Kidney tubule cell (primary cell): Measurements from ENCODE around the gene ZFPM1.

Source experiments
- DNase-seq: peaks from one replicate; pipeline ENCODE4 v3.0.0-alpha.2; 2018; ENCODE audit warnings: low spot score

ZFPM1 gene

GRCh38 chr16:88539652-88540345 lies 86.7 kb downstream of the ZFPM1 start:
- no peak for DNase-seq

GRCh38 chr16:88540346-88540977 lies 87.4 kb downstream of the ZFPM1 start:
- DNase-seq, result no peak

- no peak for DNase-seq
Observed at GRCh38 chr16:88541831-88542616, 88.9 kb downstream of the ZFPM1 start.

GRCh38 chr16:88543230-88543813 lies 90.2 kb downstream of the ZFPM1 start:
- DNase-seq, result no peak

GRCh38 chr16:88545781-88546180 lies 92.7 kb downstream of the ZFPM1 start:
- DNase-seq, result no peak

- no peak for DNase-seq
Observed at GRCh38 chr16:88548131-88548874, 95.2 kb downstream of the ZFPM1 start.

- DNase-seq, result no peak
Observed at GRCh38 chr16:88548985-88549384, 95.9 kb downstream of the ZFPM1 start.

GRCh38 chr16:88549671-88550245 lies 96.7 kb downstream of the ZFPM1 start:
- DNase-seq, result no peak

- no peak for DNase-seq
Observed at GRCh38 chr16:88550246-88550661, 97.2 kb downstream of the ZFPM1 start.

- no peak for DNase-seq
Observed at GRCh38 chr16:88552166-88552565, 99.1 kb downstream of the ZFPM1 start.

- no peak for DNase-seq
Observed at GRCh38 chr16:88552815-88553214, 99.7 kb downstream of the ZFPM1 start.

- DNase-seq, result no peak
Observed at GRCh38 chr16:88553739-88554138, 100.7 kb downstream of the ZFPM1 start.

- no peak for DNase-seq
Observed at GRCh38 chr16:88554711-88555264, 101.7 kb downstream of the ZFPM1 start.

GRCh38 chr16:88556294-88556988 lies 103.4 kb downstream of the ZFPM1 start:
- DNase-seq, result no peak

- DNase-seq, result peak; percentile 66
Observed at GRCh38 chr16:88558457-88559442, 105.7 kb downstream of the ZFPM1 start.

- no peak for DNase-seq
Observed at GRCh38 chr16:88560714-88561484, 107.8 kb downstream of the ZFPM1 start.

GRCh38 chr16:88561485-88562359 lies 108.6 kb downstream of the ZFPM1 start:
- peak; percentile 50 for DNase-seq

GRCh38 chr16:88566158-88566557 lies 113.1 kb downstream of the ZFPM1 start:
- peak; percentile 48 for DNase-seq
